Stimulated activated CD4-positive, alpha-beta T cell treated with anti-CD3 and anti-CD28 coated beads, TNF-alpha, amount 100 ng/mL, for 48 hours (primary cell): ENCODE measurements around the gene MDH1.
"Not testable (repeated sequence)": the region's sequence is repeated elsewhere in the genome, so short reads cannot be mapped to it uniquely, and the experiment has no call there.

Source experiments
- DNase-seq, 3 donors: peaks; one replicate each; pipeline ENCODE4 v3.0.0-alpha.2; 2020; ENCODE audit warnings: low read depth in 3 of 3

Gene MDH1

GRCh38 chr2:63589148-63589958 lies 590 bp downstream of the MDH1 start:
- no peak for DNase-seq

- DNase-seq: no peak
Measured at GRCh38 chr2:63590626-63591408, 2.1 kb downstream of the MDH1 start.

GRCh38 chr2:63591566-63592175 lies 2.9 kb downstream of the MDH1 start:
- no peak for DNase-seq

GRCh38 chr2:63594660-63595059 lies 5.9 kb downstream of the MDH1 start:
- DNase-seq: no peak

GRCh38 chr2:63596401-63596883 lies 7.7 kb downstream of the MDH1 start:
- no peak for DNase-seq

GRCh38 chr2:63598981-63599380 lies 10.2 kb downstream of the MDH1 start:
- no peak for DNase-seq

GRCh38 chr2:63600881-63601460 lies 12.2 kb downstream of the MDH1 start:
- DNase-seq: no peak

- no peak for DNase-seq
Measured at GRCh38 chr2:63604666-63605065, 15.9 kb downstream of the MDH1 start.

GRCh38 chr2:63608865-63609264 lies 20.1 kb downstream of the MDH1 start:
- not testable (repeated sequence) for DNase-seq

- no peak for DNase-seq
Measured at GRCh38 chr2:63610525-63610924, 21.8 kb downstream of the MDH1 start.

GRCh38 chr2:63613391-63613901 lies 24.7 kb downstream of the MDH1 start:
- no peak for DNase-seq

- DNase-seq: no peak
Measured at GRCh38 chr2:63614448-63614968, 25.7 kb downstream of the MDH1 start.

- no peak for DNase-seq
Measured at GRCh38 chr2:63614983-63615945, 26.5 kb downstream of the MDH1 start.

- DNase-seq: no peak
Measured at GRCh38 chr2:63617366-63617765, 28.6 kb downstream of the MDH1 start.

GRCh38 chr2:63619328-63619727 lies 30.6 kb downstream of the MDH1 start:
- no peak for DNase-seq

GRCh38 chr2:63622751-63623150 lies 34.0 kb downstream of the MDH1 start:
- no peak for DNase-seq

GRCh38 chr2:63623763-63624162 lies 35.0 kb downstream of the MDH1 start:
- DNase-seq: not testable (repeated sequence)

GRCh38 chr2:63627866-63628265 lies 39.1 kb downstream of the MDH1 start:
- no peak for DNase-seq

GRCh38 chr2:63628403-63628942 lies 39.7 kb downstream of the MDH1 start:
- DNase-seq: no peak

- no peak for DNase-seq
Measured at GRCh38 chr2:63631501-63631900, 42.7 kb downstream of the MDH1 start.
